Measurements from ENCODE around the gene SH3D21.

GRCh38 chr1:36324353-36324703, 18.2 kb downstream of the SH3D21 start:
- no peak for TF ChIP-seq CTCF (IDR thresholded peaks at IDR 0.05)
- no peak for TF ChIP-seq POLR2A (IDR thresholded peaks at IDR 0.05)

Measured in thyroid gland (tissue), 4 donors.